NOMO-1 treated with dmso at 0.1 percent for 144 hours (cell line): ENCODE measurements around the gene SUPT4H1.

Source experiments
- DNase-seq: peaks from one replicate; lab custom pipeline; 2025; ENCODE audit not compliant: unreplicated experiment; lab: John Stamatoyannopoulos, UW

Gene SUPT4H1

GRCh38 chr17:58381124-58382035 lies 29.4 kb upstream of the SUPT4H1 start:
- DNase-seq, result no peak

DNA sequence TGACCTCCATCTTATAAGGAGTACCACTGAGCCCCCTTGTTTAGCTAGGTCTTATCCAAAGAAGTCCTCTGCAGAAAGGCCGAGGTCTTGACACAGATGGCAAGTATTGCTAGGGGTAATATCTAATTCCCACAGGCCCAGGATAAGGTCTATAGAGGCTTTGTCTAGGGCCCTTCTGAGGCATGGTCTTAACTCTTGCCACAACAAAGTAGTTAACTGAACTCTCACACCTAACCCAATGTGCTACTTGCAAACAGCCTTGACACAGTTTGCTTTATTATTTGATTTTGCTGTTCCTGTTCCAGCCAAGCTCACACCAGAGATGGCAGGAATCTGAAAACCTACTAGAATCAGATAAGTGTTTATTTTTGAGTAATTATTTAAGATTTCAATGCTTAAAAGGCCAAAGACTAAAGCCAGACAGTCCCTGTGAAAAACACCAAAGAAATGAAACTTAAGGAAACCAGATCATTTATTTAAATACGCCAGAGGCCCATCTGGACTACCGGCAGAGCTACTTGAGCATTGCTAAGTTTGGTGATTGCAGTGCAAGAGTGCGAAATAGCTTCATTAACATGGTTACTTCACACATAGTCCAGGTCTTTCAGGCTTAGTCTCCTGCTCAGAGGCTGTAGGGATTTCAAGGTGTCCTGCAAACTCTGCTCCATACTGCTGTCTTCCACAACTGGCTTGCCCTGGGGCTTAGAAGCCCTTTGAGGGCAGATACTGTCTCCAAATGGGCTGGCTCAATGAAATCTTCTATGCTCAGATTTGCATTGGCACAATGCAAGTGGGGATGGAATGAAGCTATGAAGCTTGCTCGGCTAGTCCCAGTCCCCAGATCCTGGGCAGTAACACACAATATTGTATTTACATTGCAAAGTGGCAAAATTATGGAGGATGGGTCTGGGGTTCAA lies 28.5 kb upstream of the SUPT4H1 start:
- DNase-seq, result no peak

GRCh38 chr17:58379511-58379824 lies 27.5 kb upstream of the SUPT4H1 start:
- DNase-seq, result no peak

- no peak for DNase-seq
Measured at GRCh38 chr17:58378733-58379510, 26.9 kb upstream of the SUPT4H1 start.

- no peak for DNase-seq
Measured at GRCh38 chr17:58377661-58378060, 25.7 kb upstream of the SUPT4H1 start.

GRCh38 chr17:58377093-58377601 lies 25.1 kb upstream of the SUPT4H1 start:
- no peak for DNase-seq

DNA sequence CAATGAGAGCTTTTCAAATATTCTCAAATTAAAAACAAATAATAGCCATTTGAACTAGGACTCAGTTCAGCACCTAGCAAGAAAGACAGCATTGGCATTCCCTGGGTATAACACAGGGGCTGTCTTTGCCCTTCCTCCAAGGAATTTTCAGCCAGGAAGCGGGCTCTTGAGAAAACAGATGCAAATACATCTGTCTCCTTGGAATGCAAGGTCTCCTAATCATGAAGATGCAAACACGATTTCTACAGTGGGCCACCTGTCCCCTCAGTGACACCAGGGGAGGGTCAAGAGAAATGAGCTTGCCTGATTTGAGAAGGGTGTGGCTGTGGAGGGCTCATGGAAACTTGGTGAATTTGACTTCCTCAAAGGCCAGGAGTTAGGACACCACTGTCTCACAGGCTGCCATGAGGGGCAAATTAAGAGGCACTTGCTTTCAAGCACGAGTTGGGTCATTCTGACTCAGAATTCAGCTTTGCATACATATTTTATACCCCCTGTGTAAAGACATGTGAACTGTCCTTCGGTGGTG lies 24.5 kb upstream of the SUPT4H1 start:
- DNase-seq, result peak; percentile 54

GRCh38 chr17:58375811-58376210 lies 23.8 kb upstream of the SUPT4H1 start:
- peak; percentile 23 for DNase-seq

DNA sequence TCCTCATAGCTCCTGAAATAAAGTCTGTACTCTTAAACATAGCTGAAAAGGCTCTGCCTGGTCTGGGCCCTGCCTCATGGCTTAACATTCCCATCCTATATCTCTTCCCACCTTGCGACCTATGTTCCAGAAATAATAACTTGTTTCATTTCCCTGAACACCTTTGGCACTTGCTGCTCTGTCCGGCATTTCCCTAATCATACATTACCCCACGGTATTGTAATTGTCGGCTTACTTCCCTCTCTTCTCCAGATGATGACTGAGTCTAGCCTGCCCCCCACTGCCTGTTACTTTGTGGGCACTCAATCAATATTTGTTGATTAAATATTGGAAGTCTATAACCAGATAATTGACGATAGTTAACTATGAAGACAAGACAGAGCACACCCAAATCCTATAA lies 23.3 kb upstream of the SUPT4H1 start:
- DNase-seq, result peak; percentile 21

DNA sequence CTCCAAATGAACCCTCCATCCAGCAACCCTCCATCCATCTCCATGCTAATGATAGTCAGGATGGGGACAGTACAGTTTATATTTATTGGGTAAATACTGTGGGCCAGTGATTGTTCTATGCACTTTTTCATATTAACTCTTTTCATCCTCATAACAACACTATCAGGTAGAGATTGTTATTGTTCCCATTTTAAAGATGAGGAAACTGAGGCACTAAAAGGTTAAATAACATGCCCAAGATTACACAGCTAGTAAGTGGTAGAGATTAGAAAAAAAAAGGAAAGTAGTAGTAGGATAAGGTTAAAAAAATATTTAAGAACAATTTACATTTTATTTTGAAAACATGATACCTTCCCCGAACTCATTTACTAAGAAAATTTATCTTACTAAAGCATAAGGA lies 21.9 kb upstream of the SUPT4H1 start:
- no peak for DNase-seq

- DNase-seq, result no peak
Measured at GRCh38 chr17:58373003-58373402, 21.0 kb upstream of the SUPT4H1 start.

DNA sequence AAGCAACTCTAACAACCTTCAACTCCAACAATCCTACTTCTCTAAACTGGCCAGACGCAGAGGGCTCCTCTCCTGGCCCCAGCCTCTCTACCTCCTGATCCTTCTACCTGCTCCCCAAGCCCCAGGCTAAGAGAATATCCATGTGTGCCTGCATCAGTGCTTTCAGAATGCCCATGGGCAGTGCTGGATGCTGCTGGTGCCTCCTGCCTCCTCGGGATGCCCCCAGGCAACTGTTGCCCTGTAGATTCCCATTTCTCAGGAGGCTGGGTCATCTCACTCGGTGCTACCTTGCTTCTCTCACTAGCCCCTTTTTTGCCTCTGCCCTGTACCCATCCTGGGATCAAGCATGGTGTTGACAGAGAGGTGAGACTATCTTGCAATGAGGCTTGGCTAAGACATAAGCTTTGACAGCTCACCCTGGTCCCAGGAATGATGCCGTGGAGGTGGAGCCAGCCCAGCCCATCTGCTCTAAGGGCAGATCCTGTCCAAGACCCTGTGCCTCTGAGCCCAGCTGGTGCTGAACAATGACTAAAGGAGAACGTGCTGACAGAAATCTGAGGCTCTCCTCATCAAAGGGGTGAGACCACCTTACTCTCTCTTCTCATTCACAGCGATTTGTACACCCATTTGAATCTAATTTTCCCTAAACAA lies 19.4 kb upstream of the SUPT4H1 start:
- DNase-seq, result no peak

- no peak for DNase-seq
Measured at GRCh38 chr17:58370716-58371115, 18.7 kb upstream of the SUPT4H1 start.

DNA sequence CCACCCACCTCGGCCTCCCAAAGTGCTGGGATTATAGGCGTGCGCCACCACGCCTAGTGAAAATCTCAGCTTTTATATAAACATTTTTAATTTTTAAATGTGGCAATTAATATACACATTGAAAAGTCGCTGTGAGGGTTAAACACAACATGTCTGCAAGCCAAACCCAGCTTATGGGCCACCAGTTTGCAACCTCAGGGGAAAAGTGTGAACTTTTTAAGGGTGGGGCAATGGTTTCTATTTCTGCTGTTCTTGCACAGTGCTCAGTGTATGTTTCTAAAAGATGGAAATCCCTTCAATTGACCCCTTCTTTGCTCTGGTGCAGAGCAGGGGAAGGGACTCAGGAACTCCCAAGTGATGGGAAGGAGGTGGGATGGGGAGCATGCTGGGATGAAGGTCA lies 18.3 kb upstream of the SUPT4H1 start:
- no peak for DNase-seq

DNA sequence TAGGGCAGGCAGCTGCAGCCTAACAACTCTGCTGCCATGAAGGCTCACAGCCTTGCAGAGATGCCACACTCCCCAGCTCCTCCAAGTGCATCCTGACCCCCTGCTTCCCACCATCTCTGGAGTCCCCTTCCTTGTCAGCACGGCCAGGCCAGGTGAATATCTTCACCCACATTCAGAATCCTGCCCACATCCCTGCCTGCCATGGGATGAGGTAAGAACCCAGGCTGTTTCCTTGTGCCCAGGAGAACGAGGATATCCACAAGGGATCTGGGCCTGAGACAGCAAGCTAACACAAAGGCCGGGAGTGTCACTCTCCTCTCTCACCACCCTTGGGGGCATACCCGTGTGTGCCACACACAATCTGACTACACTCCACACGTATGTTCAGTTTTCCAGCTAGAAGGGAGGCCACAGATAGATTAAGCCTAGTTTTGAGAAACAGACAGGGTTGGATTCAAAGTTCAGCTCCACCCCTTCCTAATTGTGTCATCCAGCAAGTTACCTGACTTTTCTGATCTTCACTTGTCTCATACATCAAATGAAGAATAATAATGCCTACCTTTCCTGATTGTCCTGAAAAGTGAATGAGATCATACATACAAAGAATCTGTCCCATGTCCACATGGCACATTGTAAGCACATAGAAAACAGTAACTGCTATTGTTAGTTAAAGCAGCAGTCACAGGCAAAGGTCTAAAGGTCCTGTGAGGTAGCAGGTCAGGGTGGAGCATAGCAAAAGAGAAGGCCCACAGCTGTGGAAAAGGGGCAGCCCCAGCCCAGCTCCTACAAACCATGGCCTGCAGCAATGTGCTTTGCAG lies 17.4 kb upstream of the SUPT4H1 start:
- DNase-seq, result no peak

GRCh38 chr17:58368860-58369213 lies 16.8 kb upstream of the SUPT4H1 start:
- no peak for DNase-seq

DNA sequence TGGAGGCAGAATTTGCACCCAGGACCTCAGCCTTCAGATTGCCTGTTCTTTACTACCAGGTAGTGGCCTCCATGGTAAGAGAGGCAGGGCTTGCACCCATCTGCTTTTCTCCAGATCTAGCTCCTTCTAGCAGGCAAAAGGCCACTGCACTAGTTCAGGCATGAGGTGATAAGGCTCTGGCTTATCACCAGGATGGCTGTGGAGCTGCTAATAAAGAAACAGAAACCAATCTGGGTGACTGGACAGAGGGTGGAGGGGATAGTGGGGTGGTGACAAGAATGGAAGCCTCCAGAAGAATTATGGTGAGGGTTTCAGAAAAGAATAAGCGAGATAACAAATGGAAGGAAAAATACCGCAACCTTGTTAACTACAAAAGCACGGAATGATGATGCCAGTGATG lies 15.5 kb upstream of the SUPT4H1 start:
- DNase-seq, result no peak

GRCh38 chr17:58365980-58366595 lies 14.1 kb upstream of the SUPT4H1 start:
- no peak for DNase-seq
